ENCODE measurements around the gene INTS14. TPM values are rescaled to one million over a fixed set of nuclear protein-coding genes. Genes with fewer than 3 reads are reported as not detected.
"Not testable (repeated sequence)": the region's sequence is repeated elsewhere in the genome, so short reads cannot be mapped to it uniquely, and the experiment has no call there.

The INTS14 gene
- total RNA-seq, 2 donors from 2014 or later: 15.3 to 17.8 TPM

- no peak for ATAC-seq
- DNase-seq: no peak
- intact Hi-C loops (cut with DNase I): no loop called here
Observed at GRCh38 chr15:65550681-65551098, 60.2 kb downstream of the INTS14 start.

DNA sequence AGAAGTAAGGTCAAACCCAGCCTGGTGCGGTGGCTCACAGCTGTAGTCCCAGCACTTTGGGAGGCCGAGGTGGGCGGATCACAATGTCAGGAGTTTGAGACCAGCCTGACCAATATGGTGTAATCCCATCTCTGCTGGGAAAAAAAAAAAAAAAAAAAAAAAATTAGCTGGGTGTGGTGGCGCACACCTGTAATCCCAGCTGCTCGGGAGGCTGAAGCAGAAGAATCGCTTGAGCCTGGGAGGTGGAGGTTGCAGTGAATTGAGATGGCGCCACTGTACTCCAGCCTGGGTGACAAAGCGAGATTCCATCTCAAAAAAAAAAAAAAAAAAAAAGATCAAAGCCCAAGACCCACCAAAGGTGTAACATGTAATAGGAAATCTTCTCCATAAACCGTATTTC lies 61.6 kb downstream of the INTS14 start:
- DNase-seq; ATAC-seq; intact Hi-C loops (cut with DNase I): not testable (repeated sequence)

- intact Hi-C loops (cut with DNase I): no loop called here
- ATAC-seq (no peak), DNase-seq (no peak)
Observed at GRCh38 chr15:65547841-65548240, 63.1 kb downstream of the INTS14 start.

DNA sequence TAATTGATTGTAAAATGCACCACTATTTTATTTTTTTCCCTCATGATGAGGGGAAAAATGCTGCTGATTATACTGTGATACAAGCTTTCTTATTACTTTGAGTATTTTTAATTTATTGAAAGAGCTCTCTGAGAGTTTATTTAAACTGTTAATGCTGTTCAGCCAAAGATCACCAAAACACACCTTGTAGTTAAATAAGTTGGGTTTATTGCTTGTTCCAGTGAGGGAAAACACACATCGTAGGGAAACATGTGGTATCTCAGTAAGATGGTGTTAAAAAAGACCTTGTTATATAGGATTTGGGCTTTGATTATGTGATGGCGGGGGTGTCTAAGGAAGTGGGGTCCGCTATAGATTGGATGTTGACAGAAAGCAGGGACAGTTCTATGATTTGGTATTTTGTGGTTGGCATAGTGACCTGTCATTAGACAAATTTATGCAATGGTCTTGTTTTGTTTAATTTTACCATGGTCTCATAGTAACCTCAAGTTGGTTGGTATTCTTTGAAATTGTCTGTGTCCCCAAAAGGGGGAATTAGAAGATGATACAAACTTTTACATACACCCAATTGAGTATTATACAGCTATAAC lies 69.6 kb downstream of the INTS14 start:
- no peak for DNase-seq
- intact Hi-C loops (cut with DNase I): no loop called here
- ATAC-seq: no peak

DNA sequence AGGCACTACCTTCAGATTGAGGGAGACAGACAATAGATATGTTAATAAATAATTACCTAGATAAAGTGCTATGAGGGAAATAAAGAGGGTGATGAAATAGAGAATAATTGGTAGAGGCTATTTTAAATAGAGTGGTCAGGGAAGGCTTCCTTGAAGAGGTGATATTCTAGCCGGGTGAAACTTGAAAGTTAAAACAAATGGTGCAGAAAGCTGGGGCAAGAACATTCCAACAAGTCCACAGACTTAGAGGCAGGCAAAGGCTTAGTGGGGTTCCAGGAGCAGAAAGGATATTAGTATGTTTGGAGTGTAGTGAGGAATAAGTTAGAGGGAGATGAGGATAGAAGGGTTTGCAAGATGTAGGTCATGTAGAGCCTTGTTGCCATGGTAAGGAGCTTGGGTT lies 70.6 kb downstream of the INTS14 start:
- DNase-seq: no peak
- ATAC-seq: no peak
- intact Hi-C loops (cut with DNase I): no loop called here

GRCh38 chr15:65535192-65535591 lies 75.7 kb downstream of the INTS14 start:
- ATAC-seq: no peak
- intact Hi-C loops (cut with DNase I): no loop called here

GRCh38 chr15:65533057-65533756 lies 77.7 kb downstream of the INTS14 start:
- ATAC-seq: no peak

More at GRCh38 chr15:65535192-65535591, 75.7 kb downstream of the INTS14 start:
- no peak for DNase-seq

GRCh38 chr15:65532738-65533051 lies 78.2 kb downstream of the INTS14 start:
- DNase-seq (no peak), ATAC-seq (no peak)
- intact Hi-C loops (cut with DNase I): no loop called here

More at GRCh38 chr15:65533057-65533756, 77.7 kb downstream of the INTS14 start:
- DNase-seq: no peak
- intact Hi-C loops (cut with DNase I): no loop called here

GRCh38 chr15:65530318-65531111 lies 80.4 kb downstream of the INTS14 start, which contains the start of gene HACD3:
HACD3 (plus strand) TSS chr15:65530463; CDS start chr15:65530632, 169 bp downstream.
- intact Hi-C loops (cut with DNase I): no loop called here
- ATAC-seq (peak; percentile 98 to 99), DNase-seq (peak; percentile 92)

- ATAC-seq: peak in 1 of 2 donors; percentile 6
- no peak for DNase-seq
- intact Hi-C loops (cut with DNase I): no loop called here
Observed at GRCh38 chr15:65529762-65530317, 81.1 kb downstream of the INTS14 start.

Other genes starting within 250 kb of the INTS14 start
- under 1 TPM in 1 of 2 donors, not detected in 1; 0.09 TPM for gene IGDCC3, start 233.1 kb downstream of the INTS14 start, total RNA-seq
- gene IGDCC4, start 188.2 kb downstream of the INTS14 start, total RNA-seq: 1 to 10 TPM; 1.6 to 6.9 TPM
- gene DPP8, start 93.4 kb downstream of the INTS14 start, total RNA-seq: 10 to 100 TPM; 24.8 to 34.9 TPM
- 10 to 100 TPM; 15.9 to 18.0 TPM for gene HACD3, start 80.7 kb downstream of the INTS14 start, total RNA-seq
- 1 to 10 TPM; 2.5 to 3.0 TPM for gene SLC24A1, start 10.8 kb upstream of the INTS14 start, total RNA-seq
- 10 to 100 TPM; 18.1 to 22.9 TPM for gene DENND4A, start 181.2 kb upstream of the INTS14 start, total RNA-seq